Osteocyte (in vitro differentiated cells): ENCODE results near the gene TMEM50A. TPM values are rescaled to one million over a fixed set of nuclear protein-coding genes. Genes with fewer than 3 reads are reported as not detected.
A peak's percentile ranks its signal among the peaks of the same experiment; 100 is the strongest.
"Not testable (repeated sequence)": the region's sequence is repeated elsewhere in the genome, so short reads cannot be mapped to it uniquely, and the experiment has no call there.

ENCODE experiments used
- DNase-seq: peaks from one replicate; pipeline ENCODE4 v3.0.0; 2021; ENCODE audit warnings: mixed read lengths; ENCODE audit not compliant: unreplicated experiment; ENCODE audit errors: extremely low spot score
- H3K27ac Mint-ChIP-seq: one replicate; pipeline ENCODE4 v1.8.0; 2021; ENCODE audit warnings: mild to moderate bottlenecking, mixed read lengths; ENCODE audit not compliant: unreplicated experiment
- H3K27me3 Mint-ChIP-seq: one replicate; pipeline ENCODE4 v1.8.0; 2021; ENCODE audit warnings: mixed read lengths; ENCODE audit not compliant: unreplicated experiment
- H3K36me3 Mint-ChIP-seq: one replicate; pipeline ENCODE4 v1.8.0; 2021; ENCODE audit warnings: mixed read lengths; ENCODE audit not compliant: unreplicated experiment
- H3K4me1 Mint-ChIP-seq: one replicate; pipeline ENCODE4 v1.8.0; 2021; ENCODE audit warnings: mixed read lengths; ENCODE audit not compliant: unreplicated experiment
- H3K4me3 Mint-ChIP-seq: one replicate; pipeline ENCODE4 v1.8.0; 2021; ENCODE audit warnings: mild to moderate bottlenecking, moderate library complexity, mixed read lengths; ENCODE audit not compliant: unreplicated experiment
- H3K9me3 Mint-ChIP-seq: one replicate; pipeline ENCODE4 v1.8.0; 2021; ENCODE audit warnings: mixed read lengths; ENCODE audit not compliant: unreplicated experiment
- total RNA-seq: library from RNA; stranded (reverse); gene quantifications from 2 replicates; pipeline ENCODE4 v1.2.1, GENCODE V29; 2021
- TF ChIP-seq, protein P1 (sequence below): fragments of 200-600 bp; sonication (generic); IDR thresholded peaks from 2 replicates; pipeline ENCODE4 v1.5.0; 2021; ENCODE audit warnings: antibody characterized with exemption, mild to moderate bottlenecking, moderate library complexity

TMEM50A gene
- total RNA-seq, 1 donor from 2014 or later: 142 TPM

DNA sequence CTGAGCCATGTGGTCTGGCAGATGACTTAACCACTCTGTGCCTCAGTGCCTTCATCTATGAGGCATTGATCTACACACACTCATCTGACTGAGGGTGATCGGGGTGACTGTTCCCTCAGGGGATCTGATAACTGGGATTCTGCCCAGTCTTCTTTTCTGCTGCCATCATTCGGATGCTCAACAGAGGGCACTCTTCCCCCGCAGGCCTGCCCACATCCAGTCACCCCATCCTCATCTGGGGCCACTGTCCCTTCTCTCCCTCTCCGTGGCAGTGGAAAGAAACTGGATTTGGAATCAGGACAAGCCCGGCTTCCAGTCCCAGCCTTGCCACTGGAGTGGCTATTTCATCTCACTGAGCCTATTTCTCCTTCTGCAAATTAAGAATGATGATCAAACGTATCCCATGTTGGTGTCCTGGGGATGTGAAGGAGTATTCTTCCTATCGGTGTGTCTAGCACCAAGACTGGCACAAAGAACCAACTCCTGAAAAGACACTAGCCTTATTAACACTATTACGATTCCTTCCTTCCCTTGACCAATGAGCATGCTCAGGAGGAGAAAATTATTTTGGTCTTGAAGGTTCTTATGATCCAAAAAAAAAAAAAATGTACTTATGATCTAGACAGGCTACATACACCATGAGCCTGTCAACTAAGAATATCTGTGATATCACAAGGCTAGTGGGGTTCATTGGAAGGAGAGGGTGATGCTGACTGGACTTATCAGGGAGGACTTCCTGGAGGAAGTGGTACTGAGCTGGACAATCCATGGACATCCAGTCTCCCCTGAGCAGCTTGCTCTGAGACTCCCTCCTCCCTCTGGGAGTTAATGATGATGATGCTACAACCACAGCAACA, 65.0 kb downstream of the TMEM50A start:
- peaks cover 13% of the 10 kb centered on the region for H3K27me3 Mint-ChIP-seq
- TF ChIP-seq, protein P1, sequence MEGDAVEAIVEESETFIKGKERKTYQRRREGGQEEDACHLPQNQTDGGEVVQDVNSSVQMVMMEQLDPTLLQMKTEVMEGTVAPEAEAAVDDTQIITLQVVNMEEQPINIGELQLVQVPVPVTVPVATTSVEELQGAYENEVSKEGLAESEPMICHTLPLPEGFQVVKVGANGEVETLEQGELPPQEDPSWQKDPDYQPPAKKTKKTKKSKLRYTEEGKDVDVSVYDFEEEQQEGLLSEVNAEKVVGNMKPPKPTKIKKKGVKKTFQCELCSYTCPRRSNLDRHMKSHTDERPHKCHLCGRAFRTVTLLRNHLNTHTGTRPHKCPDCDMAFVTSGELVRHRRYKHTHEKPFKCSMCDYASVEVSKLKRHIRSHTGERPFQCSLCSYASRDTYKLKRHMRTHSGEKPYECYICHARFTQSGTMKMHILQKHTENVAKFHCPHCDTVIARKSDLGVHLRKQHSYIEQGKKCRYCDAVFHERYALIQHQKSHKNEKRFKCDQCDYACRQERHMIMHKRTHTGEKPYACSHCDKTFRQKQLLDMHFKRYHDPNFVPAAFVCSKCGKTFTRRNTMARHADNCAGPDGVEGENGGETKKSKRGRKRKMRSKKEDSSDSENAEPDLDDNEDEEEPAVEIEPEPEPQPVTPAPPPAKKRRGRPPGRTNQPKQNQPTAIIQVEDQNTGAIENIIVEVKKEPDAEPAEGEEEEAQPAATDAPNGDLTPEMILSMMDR: peak; percentile 53

GRCh38 chr1:25405731-25406305, 67.7 kb downstream of the TMEM50A start:
- not testable (repeated sequence) for DNase-seq, H3K27ac Mint-ChIP-seq, H3K36me3 Mint-ChIP-seq, H3K4me3 Mint-ChIP-seq, H3K27me3 Mint-ChIP-seq, H3K4me1 Mint-ChIP-seq, H3K9me3 Mint-ChIP-seq

More for the DNA sequence above, 65.0 kb downstream of the TMEM50A start:
- H3K9me3 Mint-ChIP-seq, H3K36me3 Mint-ChIP-seq, H3K4me3 Mint-ChIP-seq, H3K27ac Mint-ChIP-seq, DNase-seq, H3K4me1 Mint-ChIP-seq: not testable (repeated sequence)

DNA sequence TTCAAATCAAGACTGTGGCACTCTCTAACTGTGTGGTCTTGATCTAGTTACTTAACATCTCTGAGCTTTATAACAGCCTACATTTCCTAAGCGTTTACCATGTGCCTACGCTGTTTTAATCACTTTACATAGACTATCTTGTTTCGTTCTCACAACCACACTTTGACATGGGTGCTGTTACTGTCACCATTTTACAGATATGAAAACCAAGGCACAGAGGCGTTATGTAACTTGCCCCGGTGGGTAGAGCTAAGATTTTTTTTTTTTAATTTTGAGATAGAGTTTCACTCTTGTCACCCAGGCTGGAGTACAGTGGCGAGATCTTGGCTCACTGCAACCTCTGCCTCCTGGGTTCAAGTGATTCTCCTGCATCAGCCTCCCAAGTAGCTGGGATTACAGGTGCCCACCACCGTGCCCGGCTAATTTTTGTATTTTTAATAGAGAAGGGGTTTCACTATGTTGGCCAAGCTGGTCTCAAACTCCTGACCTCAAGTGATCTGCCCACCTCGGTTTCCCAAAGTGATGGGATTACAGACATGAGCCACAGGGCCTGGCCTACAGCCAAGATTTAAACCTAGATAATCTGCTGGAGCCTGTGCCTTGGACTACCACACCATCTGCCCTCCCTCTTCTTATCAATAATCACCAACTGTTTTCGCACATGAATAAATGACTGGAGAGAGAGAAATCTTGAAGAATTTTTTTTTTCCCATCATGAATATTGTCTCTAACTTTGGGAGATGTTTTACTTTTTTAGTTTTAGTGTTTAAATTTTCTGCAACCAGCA, 71.7 kb downstream of the TMEM50A start:
- H3K4me1 Mint-ChIP-seq, DNase-seq, H3K27me3 Mint-ChIP-seq, H3K4me3 Mint-ChIP-seq, H3K9me3 Mint-ChIP-seq, H3K27ac Mint-ChIP-seq, H3K36me3 Mint-ChIP-seq: not testable (repeated sequence)

Other genes starting within 250 kb of the TMEM50A start
- 35.6 and 38.4 TPM in 2 replicates for gene SYF2, start 105.8 kb upstream of the TMEM50A start, total RNA-seq
- 122 and 126 TPM in 2 replicates for gene RSRP1, start 90.9 kb upstream of the TMEM50A start, total RNA-seq
- gene RHD, start 65.8 kb upstream of the TMEM50A start, total RNA-seq: not detected in 2 replicates
- 0.40 and 0.71 TPM in 2 replicates for gene RHCE, start 82.5 kb downstream of the TMEM50A start, total RNA-seq
- 30.7 and 30.9 TPM in 2 replicates for gene MACO1, start 92.6 kb downstream of the TMEM50A start, total RNA-seq
- gene LDLRAP1, start 205.3 kb downstream of the TMEM50A start, total RNA-seq: 31.3 and 34.3 TPM in 2 replicates